ENCODE data around the gene FSTL4.

DNA sequence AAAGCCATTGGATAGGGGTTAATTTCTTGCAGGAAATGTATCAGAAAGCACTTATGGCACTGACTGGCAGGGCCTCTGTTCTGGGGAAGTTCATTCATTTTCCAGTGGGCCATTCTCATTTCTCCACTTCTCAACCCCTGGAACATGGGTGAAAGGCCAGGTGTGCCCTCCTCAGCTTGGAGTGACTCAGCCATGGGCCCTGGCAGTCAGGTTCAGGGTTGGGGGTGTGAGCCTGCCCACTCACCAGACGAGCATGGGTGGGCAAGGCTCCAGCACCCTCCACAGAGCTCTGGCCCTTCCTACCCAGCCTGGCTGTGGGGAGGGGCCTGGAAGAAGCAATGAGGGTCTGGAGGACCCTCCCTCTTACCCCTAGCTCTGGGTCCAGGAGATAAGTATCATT is 386.2 kb downstream of the FSTL4 start:
- TF ChIP-seq POLR2A (IDR thresholded peaks at IDR 0.05), result no peak
- TF ChIP-seq, protein P1, sequence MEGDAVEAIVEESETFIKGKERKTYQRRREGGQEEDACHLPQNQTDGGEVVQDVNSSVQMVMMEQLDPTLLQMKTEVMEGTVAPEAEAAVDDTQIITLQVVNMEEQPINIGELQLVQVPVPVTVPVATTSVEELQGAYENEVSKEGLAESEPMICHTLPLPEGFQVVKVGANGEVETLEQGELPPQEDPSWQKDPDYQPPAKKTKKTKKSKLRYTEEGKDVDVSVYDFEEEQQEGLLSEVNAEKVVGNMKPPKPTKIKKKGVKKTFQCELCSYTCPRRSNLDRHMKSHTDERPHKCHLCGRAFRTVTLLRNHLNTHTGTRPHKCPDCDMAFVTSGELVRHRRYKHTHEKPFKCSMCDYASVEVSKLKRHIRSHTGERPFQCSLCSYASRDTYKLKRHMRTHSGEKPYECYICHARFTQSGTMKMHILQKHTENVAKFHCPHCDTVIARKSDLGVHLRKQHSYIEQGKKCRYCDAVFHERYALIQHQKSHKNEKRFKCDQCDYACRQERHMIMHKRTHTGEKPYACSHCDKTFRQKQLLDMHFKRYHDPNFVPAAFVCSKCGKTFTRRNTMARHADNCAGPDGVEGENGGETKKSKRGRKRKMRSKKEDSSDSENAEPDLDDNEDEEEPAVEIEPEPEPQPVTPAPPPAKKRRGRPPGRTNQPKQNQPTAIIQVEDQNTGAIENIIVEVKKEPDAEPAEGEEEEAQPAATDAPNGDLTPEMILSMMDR (IDR thresholded peaks at IDR 0.05), result no peak
